Measurements from ENCODE around the gene CENPM. TPM values are rescaled to one million over a fixed set of nuclear protein-coding genes. Genes with fewer than 3 reads are reported as not detected.

Gene CENPM
- total and polyA plus RNA-seq, 2 experiments from 2014 or later, result 50.0 to 61.6 TPM

DNA sequence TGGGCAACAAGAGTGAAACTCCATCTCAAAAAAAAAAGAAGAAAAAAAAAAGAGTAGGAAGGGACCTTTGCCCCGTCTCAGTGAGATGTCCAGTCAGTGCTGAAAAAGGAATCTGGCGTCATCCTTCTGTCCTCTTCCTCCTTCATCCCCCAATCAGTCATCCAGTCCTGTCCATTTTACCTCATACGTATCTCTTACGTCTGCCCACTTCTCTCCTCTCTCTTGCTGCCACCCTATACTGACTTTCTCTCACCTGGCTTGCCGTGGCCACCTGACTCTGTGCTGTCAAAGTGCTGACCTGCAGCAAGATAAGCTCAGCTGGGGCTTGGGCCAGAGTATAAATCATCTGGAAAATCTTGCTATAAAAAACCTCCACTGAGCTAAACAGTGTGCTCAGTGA is 35.9 kb upstream of the CENPM start:
- Histone ChIP-seq H3K9me2 (ENCODE audit: insufficient read depth) (no peaks in the 10 kb centered on the region), H4K20me1 (replicated peaks; ENCODE audit: insufficient read depth) (no peaks in the 10 kb centered on the region; the same call in 1 of the 2 replicates), H3K4me2 (no peak overlapping the region), H3K36me3 (ENCODE audit: insufficient read depth) (no peaks in the 10 kb centered on the region), H3K4me3 (no peak overlapping the region), H3F3A (replicated peaks; ENCODE audit: low read depth) (no peaks in the 10 kb centered on the region), H3K4me1 (ENCODE audit: insufficient read depth) (peaks cover 7% of the 10 kb centered on the region), H3K79me2 (replicated peaks; ENCODE audit: insufficient read depth) (no peaks in the 10 kb centered on the region), H3K27ac (ENCODE audit: low read depth) (no peak overlapping the region), H2AFZ (no peak overlapping the region), H3K27me3 (ENCODE audit: insufficient read depth) (no peaks in the 10 kb centered on the region)
- no peaks in the 10 kb centered on the region; the same call in 2 of the 3 replicates for H3K9me3 Mint-ChIP-seq
- TF ChIP-seq, protein P1, sequence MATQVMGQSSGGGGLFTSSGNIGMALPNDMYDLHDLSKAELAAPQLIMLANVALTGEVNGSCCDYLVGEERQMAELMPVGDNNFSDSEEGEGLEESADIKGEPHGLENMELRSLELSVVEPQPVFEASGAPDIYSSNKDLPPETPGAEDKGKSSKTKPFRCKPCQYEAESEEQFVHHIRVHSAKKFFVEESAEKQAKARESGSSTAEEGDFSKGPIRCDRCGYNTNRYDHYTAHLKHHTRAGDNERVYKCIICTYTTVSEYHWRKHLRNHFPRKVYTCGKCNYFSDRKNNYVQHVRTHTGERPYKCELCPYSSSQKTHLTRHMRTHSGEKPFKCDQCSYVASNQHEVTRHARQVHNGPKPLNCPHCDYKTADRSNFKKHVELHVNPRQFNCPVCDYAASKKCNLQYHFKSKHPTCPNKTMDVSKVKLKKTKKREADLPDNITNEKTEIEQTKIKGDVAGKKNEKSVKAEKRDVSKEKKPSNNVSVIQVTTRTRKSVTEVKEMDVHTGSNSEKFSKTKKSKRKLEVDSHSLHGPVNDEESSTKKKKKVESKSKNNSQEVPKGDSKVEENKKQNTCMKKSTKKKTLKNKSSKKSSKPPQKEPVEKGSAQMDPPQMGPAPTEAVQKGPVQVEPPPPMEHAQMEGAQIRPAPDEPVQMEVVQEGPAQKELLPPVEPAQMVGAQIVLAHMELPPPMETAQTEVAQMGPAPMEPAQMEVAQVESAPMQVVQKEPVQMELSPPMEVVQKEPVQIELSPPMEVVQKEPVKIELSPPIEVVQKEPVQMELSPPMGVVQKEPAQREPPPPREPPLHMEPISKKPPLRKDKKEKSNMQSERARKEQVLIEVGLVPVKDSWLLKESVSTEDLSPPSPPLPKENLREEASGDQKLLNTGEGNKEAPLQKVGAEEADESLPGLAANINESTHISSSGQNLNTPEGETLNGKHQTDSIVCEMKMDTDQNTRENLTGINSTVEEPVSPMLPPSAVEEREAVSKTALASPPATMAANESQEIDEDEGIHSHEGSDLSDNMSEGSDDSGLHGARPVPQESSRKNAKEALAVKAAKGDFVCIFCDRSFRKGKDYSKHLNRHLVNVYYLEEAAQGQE (IDR thresholded peaks at IDR 0.05; ENCODE audit: unreplicated experiment), result no peak
- TF ChIP-seq POLR2AphosphoS5 (IDR thresholded peaks at IDR 0.05; ENCODE audit: low read depth) (no peak), STAT1 (IDR thresholded peaks at IDR 0.05; ENCODE audit: unreplicated experiment) (no peak), EZH2phosphoT487 (IDR thresholded peaks at IDR 0.05; ENCODE audit: unreplicated experiment) (no peak), ZNF114 (CRISPR knock-in tag; IDR thresholded peaks at IDR 0.05) (no peak), EZH2 (IDR thresholded peaks at IDR 0.05; ENCODE audit: low read depth, unreplicated experiment) (no peak), JUNB (IDR thresholded peaks at IDR 0.05; ENCODE audit: unreplicated experiment) (no peak), CREB1 (CRISPR knock-in tag; IDR thresholded peaks at IDR 0.05; ENCODE audit: low read depth) (no peak), NANOG (IDR thresholded peaks at IDR 0.05; ENCODE audit: borderline replicate concordance) (no peak), ZNF331 (CRISPR knock-in tag; IDR thresholded peaks at IDR 0.05; ENCODE audit: low read depth) (no peak)
- TF ChIP-seq, protein P2, sequence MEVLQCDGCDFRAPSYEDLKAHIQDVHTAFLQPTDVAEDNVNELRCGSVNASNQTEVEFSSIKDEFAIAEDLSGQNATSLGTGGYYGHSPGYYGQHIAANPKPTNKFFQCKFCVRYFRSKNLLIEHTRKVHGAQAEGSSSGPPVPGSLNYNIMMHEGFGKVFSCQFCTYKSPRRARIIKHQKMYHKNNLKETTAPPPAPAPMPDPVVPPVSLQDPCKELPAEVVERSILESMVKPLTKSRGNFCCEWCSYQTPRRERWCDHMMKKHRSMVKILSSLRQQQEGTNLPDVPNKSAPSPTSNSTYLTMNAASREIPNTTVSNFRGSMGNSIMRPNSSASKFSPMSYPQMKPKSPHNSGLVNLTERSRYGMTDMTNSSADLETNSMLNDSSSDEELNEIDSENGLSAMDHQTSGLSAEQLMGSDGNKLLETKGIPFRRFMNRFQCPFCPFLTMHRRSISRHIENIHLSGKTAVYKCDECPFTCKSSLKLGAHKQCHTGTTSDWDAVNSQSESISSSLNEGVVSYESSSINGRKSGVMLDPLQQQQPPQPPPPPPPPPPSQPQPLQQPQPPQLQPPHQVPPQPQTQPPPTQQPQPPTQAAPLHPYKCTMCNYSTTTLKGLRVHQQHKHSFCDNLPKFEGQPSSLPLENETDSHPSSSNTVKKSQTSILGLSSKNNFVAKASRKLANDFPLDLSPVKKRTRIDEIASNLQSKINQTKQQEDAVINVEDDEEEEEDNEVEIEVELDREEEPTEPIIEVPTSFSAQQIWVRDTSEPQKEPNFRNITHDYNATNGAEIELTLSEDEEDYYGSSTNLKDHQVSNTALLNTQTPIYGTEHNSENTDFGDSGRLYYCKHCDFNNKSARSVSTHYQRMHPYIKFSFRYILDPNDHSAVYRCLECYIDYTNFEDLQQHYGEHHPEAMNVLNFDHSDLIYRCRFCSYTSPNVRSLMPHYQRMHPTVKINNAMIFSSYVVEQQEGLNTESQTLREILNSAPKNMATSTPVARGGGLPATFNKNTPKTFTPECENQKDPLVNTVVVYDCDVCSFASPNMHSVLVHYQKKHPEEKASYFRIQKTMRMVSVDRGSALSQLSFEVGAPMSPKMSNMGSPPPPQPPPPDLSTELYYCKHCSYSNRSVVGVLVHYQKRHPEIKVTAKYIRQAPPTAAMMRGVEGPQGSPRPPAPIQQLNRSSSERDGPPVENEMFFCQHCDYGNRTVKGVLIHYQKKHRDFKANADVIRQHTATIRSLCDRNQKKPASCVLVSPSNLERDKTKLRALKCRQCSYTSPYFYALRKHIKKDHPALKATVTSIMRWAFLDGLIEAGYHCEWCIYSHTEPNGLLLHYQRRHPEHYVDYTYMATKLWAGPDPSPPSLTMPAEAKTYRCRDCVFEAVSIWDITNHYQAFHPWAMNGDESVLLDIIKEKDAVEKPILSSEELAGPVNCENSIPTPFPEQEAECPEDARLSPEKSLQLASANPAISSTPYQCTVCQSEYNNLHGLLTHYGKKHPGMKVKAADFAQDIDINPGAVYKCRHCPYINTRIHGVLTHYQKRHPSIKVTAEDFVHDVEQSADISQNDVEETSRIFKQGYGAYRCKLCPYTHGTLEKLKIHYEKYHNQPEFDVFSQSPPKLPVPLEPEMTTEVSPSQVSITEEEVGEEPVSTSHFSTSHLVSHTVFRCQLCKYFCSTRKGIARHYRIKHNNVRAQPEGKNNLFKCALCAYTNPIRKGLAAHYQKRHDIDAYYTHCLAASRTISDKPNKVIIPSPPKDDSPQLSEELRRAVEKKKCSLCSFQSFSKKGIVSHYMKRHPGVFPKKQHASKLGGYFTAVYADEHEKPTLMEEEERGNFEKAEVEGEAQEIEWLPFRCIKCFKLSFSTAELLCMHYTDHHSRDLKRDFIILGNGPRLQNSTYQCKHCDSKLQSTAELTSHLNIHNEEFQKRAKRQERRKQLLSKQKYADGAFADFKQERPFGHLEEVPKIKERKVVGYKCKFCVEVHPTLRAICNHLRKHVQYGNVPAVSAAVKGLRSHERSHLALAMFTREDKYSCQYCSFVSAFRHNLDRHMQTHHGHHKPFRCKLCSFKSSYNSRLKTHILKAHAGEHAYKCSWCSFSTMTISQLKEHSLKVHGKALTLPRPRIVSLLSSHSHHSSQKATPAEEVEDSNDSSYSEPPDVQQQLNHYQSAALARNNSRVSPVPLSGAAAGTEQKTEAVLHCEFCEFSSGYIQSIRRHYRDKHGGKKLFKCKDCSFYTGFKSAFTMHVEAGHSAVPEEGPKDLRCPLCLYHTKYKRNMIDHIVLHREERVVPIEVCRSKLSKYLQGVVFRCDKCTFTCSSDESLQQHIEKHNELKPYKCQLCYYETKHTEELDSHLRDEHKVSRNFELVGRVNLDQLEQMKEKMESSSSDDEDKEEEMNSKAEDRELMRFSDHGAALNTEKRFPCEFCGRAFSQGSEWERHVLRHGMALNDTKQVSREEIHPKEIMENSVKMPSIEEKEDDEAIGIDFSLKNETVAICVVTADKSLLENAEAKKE (CRISPR knock-in tag; IDR thresholded peaks at IDR 0.05), result no peak
- TF ChIP-seq, protein P3, sequence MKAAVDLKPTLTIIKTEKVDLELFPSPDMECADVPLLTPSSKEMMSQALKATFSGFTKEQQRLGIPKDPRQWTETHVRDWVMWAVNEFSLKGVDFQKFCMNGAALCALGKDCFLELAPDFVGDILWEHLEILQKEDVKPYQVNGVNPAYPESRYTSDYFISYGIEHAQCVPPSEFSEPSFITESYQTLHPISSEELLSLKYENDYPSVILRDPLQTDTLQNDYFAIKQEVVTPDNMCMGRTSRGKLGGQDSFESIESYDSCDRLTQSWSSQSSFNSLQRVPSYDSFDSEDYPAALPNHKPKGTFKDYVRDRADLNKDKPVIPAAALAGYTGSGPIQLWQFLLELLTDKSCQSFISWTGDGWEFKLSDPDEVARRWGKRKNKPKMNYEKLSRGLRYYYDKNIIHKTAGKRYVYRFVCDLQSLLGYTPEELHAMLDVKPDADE (IDR thresholded peaks at IDR 0.05), result no peak
- TF ChIP-seq, protein P4, sequence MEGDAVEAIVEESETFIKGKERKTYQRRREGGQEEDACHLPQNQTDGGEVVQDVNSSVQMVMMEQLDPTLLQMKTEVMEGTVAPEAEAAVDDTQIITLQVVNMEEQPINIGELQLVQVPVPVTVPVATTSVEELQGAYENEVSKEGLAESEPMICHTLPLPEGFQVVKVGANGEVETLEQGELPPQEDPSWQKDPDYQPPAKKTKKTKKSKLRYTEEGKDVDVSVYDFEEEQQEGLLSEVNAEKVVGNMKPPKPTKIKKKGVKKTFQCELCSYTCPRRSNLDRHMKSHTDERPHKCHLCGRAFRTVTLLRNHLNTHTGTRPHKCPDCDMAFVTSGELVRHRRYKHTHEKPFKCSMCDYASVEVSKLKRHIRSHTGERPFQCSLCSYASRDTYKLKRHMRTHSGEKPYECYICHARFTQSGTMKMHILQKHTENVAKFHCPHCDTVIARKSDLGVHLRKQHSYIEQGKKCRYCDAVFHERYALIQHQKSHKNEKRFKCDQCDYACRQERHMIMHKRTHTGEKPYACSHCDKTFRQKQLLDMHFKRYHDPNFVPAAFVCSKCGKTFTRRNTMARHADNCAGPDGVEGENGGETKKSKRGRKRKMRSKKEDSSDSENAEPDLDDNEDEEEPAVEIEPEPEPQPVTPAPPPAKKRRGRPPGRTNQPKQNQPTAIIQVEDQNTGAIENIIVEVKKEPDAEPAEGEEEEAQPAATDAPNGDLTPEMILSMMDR (conservative IDR thresholded peaks at IDR 0.05; ENCODE audit: low read depth in 2 of 2), result no peak
- H3K36me3 Mint-ChIP-seq (ENCODE audit: low read depth), result peaks cover 16% of the 10 kb centered on the region
- H3K27me3 Mint-ChIP-seq (ENCODE audit: insufficient read depth, low read depth, poor library complexity), result peaks cover 3% of the 10 kb centered on the region
- H3K4me1 Mint-ChIP-seq, result peaks cover 5% of the 10 kb centered on the region
- H3K4me3 Mint-ChIP-seq, result no peak overlapping the region
- no peak for ATAC-seq
- H3K27ac Mint-ChIP-seq, result no peak overlapping the region
- no peak for DNase-seq (ENCODE audit: low spot score)

Measured in GM23338 (cell line).